GM18909 (cell line): ENCODE results near the gene SMG7.

Experiments
- ATAC-seq: cut with Tn5 transposase; IDR thresholded peaks from one replicate; pipeline ENCODE4 v1.9.1; 2021; ENCODE audit warnings: mild to moderate bottlenecking; ENCODE audit not compliant: unreplicated experiment, poor library complexity

SMG7 gene

DNA sequence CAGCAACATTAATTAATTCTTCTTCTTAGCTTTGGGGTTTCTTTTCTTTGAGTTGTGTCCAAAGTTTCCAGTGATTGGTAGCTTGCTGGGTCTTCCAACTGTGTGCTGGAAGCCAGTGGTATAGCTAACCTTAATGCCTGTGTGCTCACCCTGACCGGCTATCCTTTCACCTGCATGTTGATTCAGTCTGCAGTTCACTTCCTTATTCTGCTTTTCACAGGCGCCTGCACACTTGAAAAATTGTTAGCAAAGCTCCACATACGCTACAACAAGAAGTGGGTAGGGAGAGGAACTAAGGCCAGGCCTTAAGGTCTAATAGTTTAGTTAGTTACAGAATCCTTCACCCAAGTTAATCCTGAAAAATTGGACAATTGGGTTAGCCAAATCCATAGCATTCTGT lies 82.3 kb downstream of the SMG7 start:
- no peak for ATAC-seq

- ATAC-seq, result no peak
Observed at GRCh38 chr1:183559061-183559460, 86.8 kb downstream of the SMG7 start.

- ATAC-seq, result no peak
Observed at GRCh38 chr1:183562701-183563100, 90.4 kb downstream of the SMG7 start.

GRCh38 chr1:183565261-183565660 lies 93.0 kb downstream of the SMG7 start:
- no peak for ATAC-seq

- ATAC-seq, result no peak
Observed at GRCh38 chr1:183566026-183566425, 93.7 kb downstream of the SMG7 start.

- ATAC-seq, result peak; percentile 69
Observed at GRCh38 chr1:183567584-183567983, 95.3 kb downstream of the SMG7 start.

- ATAC-seq, result no peak
Observed at GRCh38 chr1:183568176-183569021, 96.1 kb downstream of the SMG7 start.

- no peak for ATAC-seq
Observed at GRCh38 chr1:183569141-183569540, 96.8 kb downstream of the SMG7 start.

GRCh38 chr1:183569801-183570200 lies 97.5 kb downstream of the SMG7 start:
- no peak for ATAC-seq

- no peak for ATAC-seq
Observed at GRCh38 chr1:183570451-183570850, 98.2 kb downstream of the SMG7 start.

GRCh38 chr1:183571678-183572268 lies 99.5 kb downstream of the SMG7 start:
- ATAC-seq, result no peak

- no peak for ATAC-seq
Observed at GRCh38 chr1:183572721-183573120, 100.4 kb downstream of the SMG7 start.

DNA sequence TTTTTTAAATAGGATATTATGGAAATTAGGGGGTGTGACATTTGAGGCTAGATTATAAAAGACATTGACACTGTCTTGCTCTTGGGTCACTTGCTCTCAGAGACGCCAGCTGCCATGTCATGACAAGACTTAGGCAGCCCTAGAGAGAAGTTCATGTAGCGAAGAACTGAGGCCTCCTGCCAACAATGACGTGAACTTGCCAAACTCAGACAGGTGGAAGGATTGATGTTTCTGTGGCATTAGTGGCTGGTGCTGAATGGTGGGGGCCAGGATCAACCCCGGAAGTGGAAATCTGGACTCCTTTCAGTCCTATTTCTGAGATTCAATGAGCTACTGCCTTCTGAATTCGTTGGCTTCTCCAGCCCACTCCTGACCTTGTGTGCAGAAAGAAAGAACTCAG lies 103.3 kb downstream of the SMG7 start:
- no peak for ATAC-seq

DNA sequence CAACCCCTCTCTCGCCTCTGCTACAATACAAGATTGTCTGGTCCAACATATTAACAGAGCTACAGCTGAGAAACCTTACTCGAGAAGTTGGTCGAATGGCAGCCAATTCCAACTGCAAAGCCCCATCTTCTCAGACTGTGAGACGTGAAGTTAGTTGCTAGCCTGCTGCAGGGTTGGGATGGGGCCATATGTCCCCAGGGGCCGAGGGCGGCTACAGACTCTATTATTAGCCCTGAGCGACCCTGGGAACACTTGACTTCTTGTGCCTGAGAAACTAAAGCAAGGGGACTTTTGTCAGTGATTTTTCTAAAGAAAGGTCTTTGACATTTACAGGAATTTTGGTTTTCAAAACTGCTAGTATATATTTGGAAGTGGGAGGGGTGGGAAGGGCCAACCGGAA lies 104.2 kb downstream of the SMG7 start:
- no peak for ATAC-seq

- no peak for ATAC-seq
Observed at GRCh38 chr1:183577897-183578465, 105.7 kb downstream of the SMG7 start.

- no peak for ATAC-seq
Observed at GRCh38 chr1:183578856-183579255, 106.6 kb downstream of the SMG7 start.

DNA sequence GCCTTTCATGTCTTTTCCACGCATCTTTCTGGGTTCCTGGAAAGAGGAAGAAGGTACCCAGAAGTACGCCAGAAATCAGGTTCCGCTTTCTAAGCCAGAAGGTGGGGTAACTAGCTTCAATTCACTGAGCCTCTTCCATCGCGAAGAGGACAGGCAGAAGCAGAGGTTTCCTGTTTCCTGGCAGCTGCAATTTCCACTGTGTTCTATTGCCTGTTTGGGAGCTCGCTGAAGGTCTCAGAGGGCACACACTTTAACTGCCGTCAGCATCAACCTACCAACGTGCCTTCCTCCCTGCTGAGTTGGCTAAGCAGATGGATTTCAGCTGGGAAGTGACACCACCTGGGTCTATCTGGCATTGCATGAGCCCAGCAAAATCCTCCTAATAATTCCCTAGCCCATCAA lies 108.0 kb downstream of the SMG7 start:
- ATAC-seq, result peak; percentile 55

DNA sequence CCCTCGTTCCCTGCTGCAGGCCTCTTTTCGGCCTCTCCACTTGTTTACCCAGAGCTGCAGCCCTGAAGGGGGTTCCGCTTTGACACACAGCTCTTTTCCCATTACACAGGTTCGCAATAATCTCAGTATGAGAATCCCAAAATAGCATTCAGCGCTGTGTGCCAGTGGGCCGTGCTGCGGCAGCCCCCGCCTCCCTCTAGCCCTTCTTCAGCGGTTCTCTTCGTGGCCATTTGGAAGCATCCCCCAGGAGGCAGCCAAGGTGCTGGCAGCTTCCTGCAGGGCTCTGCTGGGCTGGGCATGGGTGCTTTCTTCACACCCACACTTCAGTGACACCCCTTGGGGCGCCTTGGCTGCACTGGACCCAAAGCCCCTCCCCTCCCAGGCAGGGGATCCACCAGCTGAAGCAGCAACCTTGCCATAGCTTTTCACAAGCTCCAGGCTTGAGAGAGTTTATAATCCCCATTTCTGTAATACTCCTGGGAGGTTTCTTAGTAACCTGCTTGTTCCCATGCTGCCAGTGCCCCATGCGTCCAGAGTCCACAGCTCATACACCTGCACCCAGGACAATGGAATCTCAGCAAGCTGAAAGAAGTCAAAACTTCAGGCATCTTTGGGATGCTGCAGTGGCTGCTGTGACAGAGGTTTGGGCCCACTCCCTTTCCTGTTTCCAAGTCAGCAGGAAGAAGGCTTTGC lies 109.9 kb downstream of the SMG7 start:
- no peak for ATAC-seq

GRCh38 chr1:183583466-183583865 lies 111.2 kb downstream of the SMG7 start:
- no peak for ATAC-seq

- ATAC-seq, result no peak
Observed at GRCh38 chr1:183584147-183584546, 111.8 kb downstream of the SMG7 start.

DNA sequence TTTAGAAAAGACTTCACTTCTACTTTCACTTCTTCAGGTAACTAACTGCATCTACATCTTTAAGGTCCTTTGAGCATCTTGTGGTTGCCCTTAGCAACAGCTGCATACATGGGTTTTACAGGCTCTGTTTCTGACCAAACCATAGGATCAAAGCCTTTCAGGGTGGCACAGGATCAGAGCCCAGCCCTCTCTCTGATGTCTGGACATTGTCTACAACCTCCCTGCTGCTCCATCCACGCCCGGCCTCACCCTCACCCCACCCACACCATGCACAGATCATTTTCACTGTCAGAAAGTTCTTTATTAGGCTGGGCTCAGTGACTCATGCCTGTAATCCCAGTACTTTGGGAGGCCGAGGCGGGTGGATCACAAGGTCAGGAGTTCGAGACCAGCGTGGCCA lies 112.7 kb downstream of the SMG7 start:
- no peak for ATAC-seq
